HepG2 (cell line): Measurements from ENCODE around the gene KRT79. TPM values are rescaled to one million over a fixed set of nuclear protein-coding genes. Genes with fewer than 3 reads are reported as not detected.
A peak's percentile ranks its signal among the peaks of the same experiment; 100 is the strongest.

Experiments
- ATAC-seq: fragments of 200-7000 bp; cut with Tn5 transposase; 3 replicates; pipeline ENCODE4 v1.9.1; 2020; ENCODE audit warnings: mild to moderate bottlenecking, moderate library complexity
- BruUV-seq: library from RNA; stranded (reverse); fragments of 400-500 nt; replicated peaks from 2 replicates; lab custom pipeline; 2021; lab: Mats Ljungman, UMichigan
- CTCF ChIA-PET: fragments of 300-600 bp; formaldehyde crosslinking; extraction: SDS; loops from one replicate; lab custom pipeline; 2021; ENCODE audit warnings: low total read pairs, inconsistent platforms, low intra/inter-chr PET ratio; lab: Yijun Ruan, JAX
- POLR2A ChIA-PET: fragments of 350-600 bp; sonication (Branson Sonifier 250); formaldehyde crosslinking; loops from one replicate; lab custom pipeline; 2020; ENCODE audit warnings: antibody characterized with exemption, inconsistent platforms; lab: Yijun Ruan, JAX
- DNase-seq: peaks from one replicate; pipeline ENCODE4 v3.0.0-alpha.2; 2015; ENCODE audit warnings: low spot score
- FAIRE-seq: peaks from 3 replicates; lab custom pipeline; 2011; peaks lifted over from hg19 to GRCh38; lab: Jason Lieb, UNC
- H2AFZ ChIP-seq: one replicate; pipeline ENCODE4 v1.6.1; 2011; ENCODE audit warnings: low read length, inconsistent platforms
- H3K27ac ChIP-seq: fragments of 300-600 bp; 3 replicates; pipeline ENCODE4 v1.8.0; 2011; ENCODE audit warnings: mixed run types, mild to moderate bottlenecking, mixed read lengths, low read length, inconsistent platforms; ENCODE audit not compliant: insufficient read depth; ENCODE audit errors: extremely low read length
- H3K27me3 ChIP-seq, 2 experiments: fragments of 200-600 bp in 1 of 2; 2 replicates in 1 of 2; 3 replicates in 1 of 2; pipeline versions ENCODE4 v1.6.0 to v1.8.0; 2011; ENCODE audit warnings: low read length in 2 of 2, mild to moderate bottlenecking in 2 of 2, moderate library complexity in 2 of 2, inconsistent platforms in 1 of 2; ENCODE audit not compliant: insufficient read depth in 2 of 2, control insufficient read depth in 1 of 2
- H3K36me3 ChIP-seq, 2 experiments: fragments of 200-600 bp in 1 of 2; replicated peaks in 1 of 2; 2 replicates in 1 of 2; 3 replicates in 1 of 2; pipeline versions ENCODE4 v1.5.1 to v1.8.0; 2011; ENCODE audit warnings: low read length in 2 of 2, inconsistent platforms in 1 of 2; ENCODE audit not compliant: insufficient read depth in 2 of 2, control insufficient read depth in 1 of 2
- H3K4me1 ChIP-seq: 2 replicates; pipeline ENCODE4 v1.5.1; 2012; ENCODE audit warnings: low read length, inconsistent platforms; ENCODE audit not compliant: insufficient read depth
- H3K4me2 ChIP-seq: 2 replicates; pipeline ENCODE4 v1.6.0; 2011; ENCODE audit warnings: low read depth, low read length, inconsistent platforms
- H3K4me3 ChIP-seq, 3 experiments: fragments of 200-600 bp in 1 of 3; sonication (generic), shearing (Covaris generic) in 1 of 3; replicated peaks in 1 of 3; 2 replicates each; pipeline ENCODE4 v1.5.1; 2011 to 2016; ENCODE audit warnings: low read length in 3 of 3, inconsistent platforms in 2 of 3, low read depth in 2 of 3, mild to moderate bottlenecking in 2 of 3, control low read depth in 1 of 3, mixed read lengths in 1 of 3; ENCODE audit not compliant: insufficient read depth in 1 of 3
- H3K79me2 ChIP-seq: one replicate; pipeline ENCODE4 v1.6.1; 2011; ENCODE audit warnings: low read length, inconsistent platforms; ENCODE audit not compliant: insufficient read depth
- H3K9ac ChIP-seq: 2 replicates; pipeline ENCODE4 v1.6.0; 2011; ENCODE audit warnings: mild to moderate bottlenecking, low read depth, low read length, inconsistent platforms; ENCODE audit not compliant: insufficient read depth
- H3K9me3 ChIP-seq: 2 replicates; pipeline ENCODE4 v1.5.1; 2012; ENCODE audit warnings: mild to moderate bottlenecking, low read length
- H4K20me1 ChIP-seq: 2 replicates; pipeline ENCODE4 v1.6.0; 2011; ENCODE audit warnings: inconsistent platforms, mild to moderate bottlenecking, low read length, moderate library complexity; ENCODE audit not compliant: insufficient read depth
- DMTF1 ChIP-seq: sonication (generic); formaldehyde crosslinking; IDR thresholded peaks from 2 replicates; pipeline ENCODE4 v1.4.0; 2020; ENCODE audit warnings: mild to moderate bottlenecking, missing genetic modification reagents
- GABPA ChIP-seq, 2 experiments: IDR thresholded peaks; 2 replicates each; pipeline ENCODE4 v1.6.1; 2011 to 2016; ENCODE audit warnings: low read depth in 2 of 2, low read length in 1 of 2, missing biosample characterization in 1 of 2, missing genetic modification characterization in 1 of 2
- HNRNPL ChIP-seq: fragments of 200-400 bp; formaldehyde crosslinking; IDR thresholded peaks from 2 replicates; pipeline ENCODE4 v1.6.1; 2017; ENCODE audit warnings: mild to moderate bottlenecking, low read depth, low read length
- IKZF4 ChIP-seq: sonication (generic); formaldehyde crosslinking; IDR thresholded peaks from 2 replicates; pipeline ENCODE4 v1.5.1; 2020; ENCODE audit warnings: borderline replicate concordance, mild to moderate bottlenecking, low read depth, missing genetic modification reagents; ENCODE audit errors: not compliant biosample characterization
- MYC ChIP-seq: sonication (generic); formaldehyde crosslinking; IDR thresholded peaks from 2 replicates; pipeline ENCODE4 v1.9.0; 2021; ENCODE audit warnings: missing genetic modification reagents, borderline replicate concordance
- NKX3-1 ChIP-seq: sonication (generic); formaldehyde crosslinking; IDR thresholded peaks from 2 replicates; pipeline ENCODE4 v1.5.0; 2020; ENCODE audit warnings: missing genetic modification reagents
- REXO4 ChIP-seq: sonication (generic); formaldehyde crosslinking; IDR thresholded peaks from 2 replicates; pipeline ENCODE4 v1.8.0; 2022; ENCODE audit warnings: missing genetic modification reagents, mild to moderate bottlenecking, borderline replicate concordance
- SNAPC2 ChIP-seq: sonication (generic); formaldehyde crosslinking; IDR thresholded peaks from 2 replicates; pipeline ENCODE4 v1.8.1; 2022; ENCODE audit warnings: mild to moderate bottlenecking, missing genetic modification reagents
- SOX6 ChIP-seq, 2 experiments: fragments of 450-650 bp in 1 of 2; sonication (generic) in 1 of 2; formaldehyde crosslinking in 1 of 2; IDR thresholded peaks; 2 replicates each; pipeline versions ENCODE4 v1.4.0 to v1.6.1; 2017 to 2020; ENCODE audit warnings: antibody characterized with exemption in 1 of 2, mild to moderate bottlenecking in 1 of 2, missing genetic modification reagents in 1 of 2
- ZMYM3 ChIP-seq: sonication (generic); formaldehyde crosslinking; IDR thresholded peaks from 2 replicates; pipeline ENCODE4 v1.5.1; 2020; ENCODE audit warnings: mild to moderate bottlenecking, missing genetic modification reagents
- ZNF709 ChIP-seq: sonication (generic); formaldehyde crosslinking; IDR thresholded peaks from 2 replicates; pipeline ENCODE4 v1.5.0; 2020; ENCODE audit warnings: mild to moderate bottlenecking, missing genetic modification reagents
- ZNF850 ChIP-seq: sonication (generic); formaldehyde crosslinking; conservative IDR thresholded peaks from 2 replicates; pipeline ENCODE4 v1.9.0; 2021; ENCODE audit warnings: mild to moderate bottlenecking, missing genetic modification reagents
- WGBS: methylation state at CpG from one replicate; pipeline ENCODE4 v1.1.6; 2017; ENCODE audit warnings: low lambda C conversion rate; 5-methylcytosine and 5-hydroxymethylcytosine counted together
- in situ Hi-C: cut with HindIII; loops from 2 replicates; pipeline ENCODE4 v1.10.0; 2017; ENCODE audit warnings: low pct_unique_long_range_greater_than_20kb; ENCODE audit not compliant: extremely low pct_ligation_motif_present
- intact Hi-C: fragments of 100-400 bp; cut with micrococcal nuclease; formaldehyde crosslinking; loops from one replicate; pipeline ENCODE4 v1.10.0; 2022; ENCODE audit not compliant: unreplicated experiment
- polyA plus RNA-seq, 8 experiments: library from polyadenylated mRNA; depleted of rRNA in 3 of 8; stranded (reverse) in 7 of 8; unstranded in 1 of 8; fragments of >200 nt; fragmentation: Illumina TruSeq in 4 of 8; extraction: Trizol in 4 of 8; gene quantifications; 2 replicates each; pipeline versions ENCODE4 v1.2.1 to v1.2.3, GENCODE V29; 2011 to 2016; ENCODE audit warnings: low read depth in 4 of 8, missing spikeins in 1 of 8, mixed read lengths in 1 of 8; ENCODE audit not compliant: insufficient read depth in 1 of 8
- total RNA-seq, 5 experiments: library from RNA; depleted of rRNA; stranded (reverse); fragments of >200 nt; fragmentation: Illumina TruSeq; extraction: Trizol; gene quantifications; 2 replicates each; pipeline ENCODE4 v1.2.3, GENCODE V29; 2016; ENCODE audit warnings: low read depth in 1 of 5
- TF ChIP-seq, protein P1 (sequence below): IDR thresholded peaks from 2 replicates; pipeline ENCODE4 v1.6.1; 2016; ENCODE audit warnings: low read depth, missing genetic modification reagents, missing compliant biosample characterization

Gene KRT79
- total and polyA plus RNA-seq, 2 of the 13 experiments (the other 11 are each of a cell fraction or from before 2014, with no cell fraction given), result 0.09 TPM; not detected in 1

- TF ChIP-seq DMTF1 (CRISPR knock-in tag) (no peak), ZNF709 (CRISPR knock-in tag) (0 out of 2 replicates have a peak, but pooled peaks have one; percentile 39)
These were observed 44.6 kb upstream of the KRT79 start (continued) for GRCh38 chr12:52878507-52879393.

GRCh38 chr12:52877242-52877641 lies 43.1 kb upstream of the KRT79 start:
- ChIA-PET POLR2A (no interaction called here), CTCF (no interaction called here)
- no peak for FAIRE-seq
- no peak for ATAC-seq
- H3K4me3 ChIP-seq, result no peak overlapping the region
- in situ Hi-C loops (loop anchor here (5.0 kb wide), 2 partner anchors 490 to 730 kb away; partner anchors contain the start of gene KRT84), intact Hi-C loops (no loop called here)
- peaks cover 50% of the 10 kb centered on the region for H3K4me1 ChIP-seq
- no peak for DNase-seq
- H2AFZ ChIP-seq, result no peak overlapping the region
- H4K20me1 ChIP-seq, result no peaks in the 10 kb centered on the region
- no peaks in the 10 kb centered on the region for H3K36me3 ChIP-seq
- BruUV-seq, result no TSS peak
- no peak for TF ChIP-seq REXO4 (CRISPR knock-in tag)
- no peak for TF ChIP-seq SOX6 (IDR thresholded peaks at IDR 0.05)
- no peak for TF ChIP-seq SOX6 (CRISPR knock-in tag; IDR thresholded peaks at IDR 0.05)
- TF ChIP-seq ZNF850 (CRISPR knock-in tag), result no peak
- TF ChIP-seq, protein P1, sequence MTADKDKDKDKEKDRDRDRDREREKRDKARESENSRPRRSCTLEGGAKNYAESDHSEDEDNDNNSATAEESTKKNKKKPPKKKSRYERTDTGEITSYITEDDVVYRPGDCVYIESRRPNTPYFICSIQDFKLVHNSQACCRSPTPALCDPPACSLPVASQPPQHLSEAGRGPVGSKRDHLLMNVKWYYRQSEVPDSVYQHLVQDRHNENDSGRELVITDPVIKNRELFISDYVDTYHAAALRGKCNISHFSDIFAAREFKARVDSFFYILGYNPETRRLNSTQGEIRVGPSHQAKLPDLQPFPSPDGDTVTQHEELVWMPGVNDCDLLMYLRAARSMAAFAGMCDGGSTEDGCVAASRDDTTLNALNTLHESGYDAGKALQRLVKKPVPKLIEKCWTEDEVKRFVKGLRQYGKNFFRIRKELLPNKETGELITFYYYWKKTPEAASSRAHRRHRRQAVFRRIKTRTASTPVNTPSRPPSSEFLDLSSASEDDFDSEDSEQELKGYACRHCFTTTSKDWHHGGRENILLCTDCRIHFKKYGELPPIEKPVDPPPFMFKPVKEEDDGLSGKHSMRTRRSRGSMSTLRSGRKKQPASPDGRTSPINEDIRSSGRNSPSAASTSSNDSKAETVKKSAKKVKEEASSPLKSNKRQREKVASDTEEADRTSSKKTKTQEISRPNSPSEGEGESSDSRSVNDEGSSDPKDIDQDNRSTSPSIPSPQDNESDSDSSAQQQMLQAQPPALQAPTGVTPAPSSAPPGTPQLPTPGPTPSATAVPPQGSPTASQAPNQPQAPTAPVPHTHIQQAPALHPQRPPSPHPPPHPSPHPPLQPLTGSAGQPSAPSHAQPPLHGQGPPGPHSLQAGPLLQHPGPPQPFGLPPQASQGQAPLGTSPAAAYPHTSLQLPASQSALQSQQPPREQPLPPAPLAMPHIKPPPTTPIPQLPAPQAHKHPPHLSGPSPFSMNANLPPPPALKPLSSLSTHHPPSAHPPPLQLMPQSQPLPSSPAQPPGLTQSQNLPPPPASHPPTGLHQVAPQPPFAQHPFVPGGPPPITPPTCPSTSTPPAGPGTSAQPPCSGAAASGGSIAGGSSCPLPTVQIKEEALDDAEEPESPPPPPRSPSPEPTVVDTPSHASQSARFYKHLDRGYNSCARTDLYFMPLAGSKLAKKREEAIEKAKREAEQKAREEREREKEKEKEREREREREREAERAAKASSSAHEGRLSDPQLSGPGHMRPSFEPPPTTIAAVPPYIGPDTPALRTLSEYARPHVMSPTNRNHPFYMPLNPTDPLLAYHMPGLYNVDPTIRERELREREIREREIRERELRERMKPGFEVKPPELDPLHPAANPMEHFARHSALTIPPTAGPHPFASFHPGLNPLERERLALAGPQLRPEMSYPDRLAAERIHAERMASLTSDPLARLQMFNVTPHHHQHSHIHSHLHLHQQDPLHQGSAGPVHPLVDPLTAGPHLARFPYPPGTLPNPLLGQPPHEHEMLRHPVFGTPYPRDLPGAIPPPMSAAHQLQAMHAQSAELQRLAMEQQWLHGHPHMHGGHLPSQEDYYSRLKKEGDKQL, result no peak
- TF ChIP-seq NKX3-1 (CRISPR knock-in tag), result no peak
- TF ChIP-seq SNAPC2 (CRISPR knock-in tag), result no peak
- no peak for TF ChIP-seq MYC (CRISPR knock-in tag)
- no peak for TF ChIP-seq IKZF4
- TF ChIP-seq HNRNPL, result no peak
- TF ChIP-seq GABPA (IDR thresholded peaks at IDR 0.05; ENCODE audit: low read depth, low read length), result no peak
- no peak for TF ChIP-seq GABPA (CRISPR knock-in tag; IDR thresholded peaks at IDR 0.05; ENCODE audit: low read depth)
- no peak for TF ChIP-seq ZMYM3 (CRISPR knock-in tag)
- WGBS, result 26% methylated on average over 3 of the region's 3 CpGs
- peaks cover 1 to 21% of the 10 kb centered on the region in 2 experiments; a peak in 3 of 5 replicates for H3K27me3 ChIP-seq
- H3K9me3 ChIP-seq, result no peaks in the 10 kb centered on the region
- H3K9ac ChIP-seq, result no peak overlapping the region
- H3K4me2 ChIP-seq, result no peak overlapping the region
- no peak overlapping the region for H3K27ac ChIP-seq
- no peaks in the 10 kb centered on the region for H3K79me2 ChIP-seq
